ENCODE results near the gene SOX5.
"Not testable (repeated sequence)": the region's sequence is repeated elsewhere in the genome, so short reads cannot be mapped to it uniquely, and the experiment has no call there.

The SOX5 gene

GRCh38 chr12:23831739-23832138 lies 117.7 kb downstream of the SOX5 start:
- no peak for DNase-seq (ENCODE audit: low spot score)

- no peak for DNase-seq (ENCODE audit: low spot score)
These were observed 119.3 kb downstream of the SOX5 start for GRCh38 chr12:23830210-23830609.

GRCh38 chr12:23827353-23827752 lies 122.1 kb downstream of the SOX5 start:
- DNase-seq (ENCODE audit: low spot score) = no peak

DNA sequence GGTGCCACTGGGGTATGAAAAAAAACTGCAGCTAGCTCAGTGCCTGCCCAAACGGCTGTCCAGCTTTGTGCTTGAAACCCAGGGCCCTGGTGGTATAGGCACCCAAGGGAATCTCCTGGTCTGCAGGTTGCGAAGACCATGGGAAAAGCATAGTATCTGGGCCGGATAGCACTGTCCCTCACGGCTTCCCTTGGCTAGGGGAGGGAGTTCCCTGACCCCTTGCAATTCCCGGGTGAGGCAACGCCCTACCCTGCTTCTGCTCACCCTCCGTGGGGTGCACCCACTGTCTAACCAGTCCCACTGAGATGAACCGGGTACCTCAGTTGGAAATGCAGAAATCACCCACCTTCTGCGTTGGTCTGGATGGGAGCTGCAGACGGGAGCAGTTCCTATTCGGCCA lies 124.3 kb downstream of the SOX5 start:
- DNase-seq (ENCODE audit: low spot score) = not testable (repeated sequence)

DNA sequence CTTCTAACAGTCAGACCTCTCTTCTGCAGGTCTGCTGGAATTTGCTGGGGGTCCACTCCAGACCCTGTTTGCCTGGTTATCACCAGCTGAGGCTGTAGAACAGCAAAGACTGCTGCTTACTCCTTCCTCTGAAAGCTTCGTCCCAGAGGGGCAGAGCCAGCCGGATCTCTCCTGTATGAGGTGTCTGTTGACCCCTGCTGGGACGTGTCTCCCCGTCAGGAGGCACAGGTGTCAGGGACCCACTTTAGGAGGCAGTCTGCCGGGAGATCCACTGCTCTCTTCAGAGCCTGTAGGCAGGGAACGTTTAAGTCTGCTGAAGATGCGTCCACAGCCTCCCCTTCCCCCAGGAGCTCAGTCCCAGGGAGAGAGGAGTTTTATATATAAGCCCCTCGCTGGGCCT lies 125.1 kb downstream of the SOX5 start:
- no peak for DNase-seq (ENCODE audit: low spot score)

GRCh38 chr12:23822883-23823282 lies 126.6 kb downstream of the SOX5 start:
- not testable (repeated sequence) for DNase-seq (ENCODE audit: low spot score)

DNA sequence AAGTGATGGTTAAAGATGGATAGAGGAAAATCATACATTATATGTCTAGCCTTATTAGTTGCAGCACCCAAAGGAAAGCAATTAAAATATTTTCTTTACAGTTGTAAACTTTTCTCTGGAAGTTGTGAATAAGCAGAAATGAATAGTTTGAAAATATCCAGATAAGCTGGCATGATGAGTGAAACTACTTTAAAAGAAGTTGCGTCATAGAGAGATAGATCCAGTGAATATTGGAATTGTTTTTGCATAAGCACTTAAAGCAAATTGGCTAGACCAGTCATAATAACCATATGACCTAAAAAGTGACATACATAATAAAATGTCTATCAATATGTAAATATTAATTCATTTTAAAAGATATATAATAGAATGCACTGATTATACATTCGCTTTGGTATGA lies 132.1 kb downstream of the SOX5 start:
- DNase-seq (ENCODE audit: low spot score) = no peak

- no peak for DNase-seq (ENCODE audit: low spot score)
These were observed 133.0 kb downstream of the SOX5 start for GRCh38 chr12:23816394-23816851.

DNA sequence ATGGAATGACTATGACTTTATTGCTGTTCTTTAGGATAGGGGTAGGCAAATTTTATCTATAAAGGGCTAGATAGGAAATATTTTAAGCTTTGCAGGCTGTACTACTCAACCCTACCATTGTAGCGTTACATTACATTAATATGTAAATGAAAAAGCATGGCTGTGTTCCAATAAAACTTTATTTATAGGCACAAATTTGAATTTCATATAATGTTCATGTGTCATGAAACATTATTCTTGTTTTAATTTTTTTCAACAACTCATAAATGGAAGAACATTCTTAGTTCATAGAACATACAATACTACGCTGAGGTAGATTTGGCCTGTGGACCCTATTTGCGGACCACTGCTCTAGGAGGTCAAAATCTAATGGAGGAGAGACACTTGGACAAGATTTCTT lies 133.7 kb downstream of the SOX5 start:
- DNase-seq (ENCODE audit: low spot score) = no peak

DNA sequence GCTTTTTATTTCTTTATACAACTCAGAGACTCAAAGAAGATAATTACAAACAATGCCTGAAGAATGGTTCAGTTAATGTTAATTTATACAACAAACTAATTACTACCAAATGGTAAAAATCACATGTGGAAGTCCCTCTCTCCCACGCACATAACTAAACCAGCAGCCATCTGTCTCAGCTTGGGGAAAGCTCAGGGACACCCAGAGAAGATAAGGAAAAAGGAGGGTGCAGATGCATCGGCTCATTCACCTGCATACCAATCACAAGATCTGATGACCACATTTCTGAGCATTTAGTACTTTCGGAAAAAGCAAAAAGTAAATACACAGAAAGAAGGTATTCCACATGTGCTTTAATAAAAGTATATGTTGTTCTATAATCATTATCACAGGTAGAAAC lies 136.3 kb downstream of the SOX5 start:
- DNase-seq (ENCODE audit: low spot score) = no peak

DNA sequence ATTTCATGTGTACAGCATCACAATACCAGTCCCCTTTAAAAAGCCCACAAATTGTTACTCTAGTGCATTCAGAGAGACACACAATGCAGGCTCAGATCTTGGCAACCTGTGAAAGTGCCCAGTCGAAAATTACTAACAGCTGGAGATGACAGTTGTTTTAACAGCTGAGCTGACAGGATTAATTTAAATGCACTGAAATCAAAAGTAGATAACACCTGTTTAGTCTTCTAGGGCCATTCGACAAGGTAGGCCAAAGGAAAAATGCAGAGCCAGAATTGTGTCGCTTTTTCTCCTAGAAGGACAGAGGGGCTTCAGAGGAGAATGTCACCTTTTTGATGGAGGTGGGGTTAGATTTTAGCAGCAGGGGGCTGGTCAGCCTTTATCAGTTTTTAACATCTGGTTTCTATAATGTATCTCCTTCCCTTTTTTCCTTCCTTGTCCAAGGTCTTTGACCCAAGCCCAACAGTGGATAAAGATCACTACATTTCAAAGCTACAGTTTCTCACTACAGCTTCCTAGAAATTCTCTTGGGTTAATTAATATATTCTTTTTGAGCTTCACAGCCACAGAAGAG lies 139.1 kb downstream of the SOX5 start:
- no peak for DNase-seq (ENCODE audit: low spot score)

DNA sequence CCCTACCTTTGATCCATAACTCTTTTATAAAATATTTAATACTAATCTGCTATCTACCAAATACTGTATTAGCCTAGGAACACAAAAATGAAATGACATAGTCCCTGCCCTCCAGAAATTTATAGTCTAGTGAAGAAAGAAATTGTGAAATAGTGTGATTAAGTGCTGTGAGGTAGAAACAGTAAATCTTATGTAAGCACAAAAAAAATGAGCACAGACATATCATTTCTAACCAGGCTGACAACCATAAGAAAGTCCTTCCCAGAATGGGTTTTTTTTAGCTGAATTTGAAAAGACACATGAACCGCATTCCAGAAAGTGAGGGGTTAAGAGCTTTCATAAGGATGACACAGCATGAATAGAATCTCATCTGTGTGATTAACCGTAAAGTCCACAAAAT lies 145.9 kb downstream of the SOX5 start:
- no peak for DNase-seq (ENCODE audit: low spot score)

GRCh38 chr12:23795494-23795893 lies 154.0 kb downstream of the SOX5 start:
- no peak for DNase-seq (ENCODE audit: low spot score)

GRCh38 chr12:23781118-23781517 lies 168.4 kb downstream of the SOX5 start:
- no peak for DNase-seq (ENCODE audit: low spot score)

GRCh38 chr12:23775208-23775607 lies 174.3 kb downstream of the SOX5 start:
- no peak for DNase-seq (ENCODE audit: low spot score)

DNA sequence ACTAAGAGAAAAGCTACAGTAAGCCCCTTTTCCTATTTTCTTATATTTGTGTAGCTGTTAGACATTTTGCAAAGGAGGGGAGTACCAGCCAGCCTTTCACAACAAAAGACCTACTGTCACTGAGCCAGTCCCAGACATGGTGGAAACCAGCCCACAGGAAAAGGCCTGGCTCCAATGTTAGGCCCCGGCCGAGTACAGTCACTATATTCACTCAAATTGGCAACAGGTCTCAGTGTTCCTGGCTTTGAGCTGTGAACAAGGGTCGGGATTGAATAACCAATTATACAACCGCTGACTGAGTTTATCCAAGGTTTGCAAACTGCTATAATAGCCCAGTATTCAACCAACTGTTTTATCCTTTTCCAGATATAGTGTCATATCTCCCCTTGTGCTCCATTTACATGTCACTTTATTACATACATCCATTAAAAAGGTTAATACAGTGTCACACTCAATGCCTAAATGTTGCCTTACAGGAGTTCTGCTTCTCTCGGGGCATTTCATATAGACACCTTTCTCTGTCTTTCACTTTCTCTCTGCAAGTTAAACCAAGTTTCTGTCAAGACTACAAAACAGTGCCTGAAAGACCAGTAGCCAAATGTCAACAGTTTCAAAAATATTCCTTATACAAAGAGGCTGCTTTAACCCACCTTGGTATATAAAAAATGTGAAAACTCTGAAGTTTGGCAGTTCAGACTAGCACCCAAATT lies 178.1 kb downstream of the SOX5 start:
- DNase-seq (ENCODE audit: low spot score) = no peak

DNA sequence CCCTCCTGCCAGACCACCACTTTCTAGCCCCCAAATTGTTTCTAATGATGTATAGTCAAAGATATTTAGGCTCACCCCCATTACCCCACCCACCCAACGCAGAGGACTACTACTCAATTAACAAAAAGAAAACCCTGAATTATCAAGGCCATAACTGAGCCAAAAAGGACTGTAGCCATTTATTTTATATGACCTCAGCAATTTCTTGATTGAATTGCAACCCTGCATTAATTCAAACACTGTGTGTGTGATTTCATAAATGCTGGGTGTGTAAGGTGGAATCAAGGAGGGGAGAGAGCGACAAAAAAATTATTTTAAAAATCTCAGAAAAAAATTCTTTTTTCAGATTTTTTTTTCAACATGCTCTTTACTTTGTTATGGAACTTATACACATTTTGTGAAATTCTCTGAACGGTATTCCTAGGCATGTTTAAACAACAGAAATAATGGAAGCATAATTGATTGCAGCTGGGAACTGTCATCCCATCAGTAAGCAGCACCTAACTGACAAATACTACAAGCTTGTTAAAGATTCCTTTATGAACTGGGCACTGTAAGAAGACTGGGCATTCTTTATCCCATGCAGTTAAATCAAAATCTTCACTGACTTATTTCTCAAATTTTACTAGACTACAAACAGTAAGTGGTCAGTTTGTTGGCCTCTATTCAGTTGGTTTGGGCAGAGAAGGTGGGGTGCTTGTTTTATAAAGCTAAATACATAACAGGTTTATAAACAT lies 179.1 kb downstream of the SOX5 start:
- DNase-seq (ENCODE audit: low spot score) = no peak

GRCh38 chr12:23767834-23768233 lies 181.6 kb downstream of the SOX5 start:
- no peak for DNase-seq (ENCODE audit: low spot score)

- DNase-seq (ENCODE audit: low spot score) = no peak
These were observed 185.7 kb downstream of the SOX5 start for GRCh38 chr12:23763724-23764123.

- no peak for DNase-seq (ENCODE audit: low spot score)
These were observed 189.0 kb downstream of the SOX5 start for GRCh38 chr12:23760495-23760894.

DNA sequence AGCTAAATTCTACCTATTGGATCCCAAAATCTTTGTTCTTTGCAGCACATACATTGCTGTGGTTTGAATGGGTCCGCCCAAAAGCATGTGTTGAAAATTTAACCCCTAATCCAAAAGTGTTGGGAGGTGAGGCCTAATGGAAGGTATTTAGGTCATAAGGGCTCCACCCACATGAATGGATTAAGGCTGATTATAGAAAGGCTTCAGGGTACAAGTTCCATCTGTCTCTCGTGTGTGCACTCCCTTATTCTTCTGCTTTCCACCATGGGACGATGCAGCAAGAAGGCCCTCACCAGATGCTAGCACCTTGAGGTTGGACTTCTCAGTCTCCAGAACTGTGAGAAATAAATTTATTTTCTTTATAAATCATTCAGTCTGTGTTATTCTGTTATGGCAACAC lies 190.9 kb downstream of the SOX5 start:
- DNase-seq (ENCODE audit: low spot score) = no peak

- no peak for DNase-seq (ENCODE audit: low spot score)
These were observed 191.9 kb downstream of the SOX5 start for GRCh38 chr12:23757541-23757962.

GRCh38 chr12:23756416-23756815 lies 193.1 kb downstream of the SOX5 start:
- no peak for DNase-seq (ENCODE audit: low spot score)

All from CD4-positive, alpha-beta T cell treated with Interleukin-6 at 100 ng/mL for 8 hours (primary cell).